GM18951 (cell line): ENCODE data around the gene SYVN1.
"Not testable (repeated sequence)": the region's sequence is repeated elsewhere in the genome, so short reads cannot be mapped to it uniquely, and the experiment has no call there.

Experiments used
- POLR2A ChIP-seq: IDR thresholded peaks from 4 replicates; pipeline ENCODE4 v1.6.1; 2011; ENCODE audit warnings: mild to moderate bottlenecking; ENCODE audit not compliant: insufficient read length, insufficient read depth; ENCODE audit errors: extremely low read depth
- in situ Hi-C: fragments of 300-500 bp; cut with MboI; formaldehyde crosslinking; loops from one replicate; pipeline ENCODE4 v1.12.0; 2022; ENCODE audit warnings: low sequenced_read_pairs, mixed read lengths, inconsistent platforms; ENCODE audit not compliant: unreplicated experiment

The SYVN1 gene

DNA sequence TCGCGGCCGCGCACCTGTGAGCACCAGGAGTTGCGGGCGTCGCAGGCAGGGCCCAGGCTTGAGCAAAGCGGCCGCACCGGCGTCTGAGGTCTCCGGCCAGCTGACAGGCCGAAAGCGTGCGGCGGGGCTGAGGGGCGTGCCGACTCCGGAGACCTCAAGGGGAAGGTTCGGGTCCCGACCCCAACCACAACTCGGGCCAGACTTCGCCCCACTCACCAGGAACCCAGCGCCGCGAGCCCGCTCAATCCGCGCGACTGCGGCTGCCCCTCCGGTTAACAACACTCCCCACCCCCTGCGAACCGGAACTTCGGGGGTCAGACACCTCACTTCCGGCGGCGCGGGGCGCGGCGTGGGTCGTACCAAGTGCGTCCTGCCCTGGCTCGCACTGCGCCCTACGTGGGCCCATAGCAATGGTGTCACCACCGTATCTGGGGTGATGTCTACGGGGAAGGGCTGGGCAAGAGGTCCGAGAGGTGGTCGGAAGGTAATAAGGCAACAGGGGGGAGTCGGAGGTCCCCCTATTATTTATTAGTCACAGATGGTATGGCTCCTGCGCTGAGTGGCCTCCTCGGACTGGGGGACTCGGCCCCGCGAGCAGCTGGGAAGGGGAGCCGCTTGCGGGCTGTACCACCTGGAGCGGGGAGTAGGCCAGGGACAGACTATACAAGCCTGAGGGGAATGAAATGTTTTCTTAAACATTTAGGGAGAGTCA, at the start of gene SYVN1:
Gene SYVN1 (minus strand): TSS at position 280 of the 712 bp plus-strand sequence. CDS start 918 bp downstream, outside the sequence.
- TF ChIP-seq POLR2A, result peak; percentile 84
- in situ Hi-C loops, result no loop called here

DNA sequence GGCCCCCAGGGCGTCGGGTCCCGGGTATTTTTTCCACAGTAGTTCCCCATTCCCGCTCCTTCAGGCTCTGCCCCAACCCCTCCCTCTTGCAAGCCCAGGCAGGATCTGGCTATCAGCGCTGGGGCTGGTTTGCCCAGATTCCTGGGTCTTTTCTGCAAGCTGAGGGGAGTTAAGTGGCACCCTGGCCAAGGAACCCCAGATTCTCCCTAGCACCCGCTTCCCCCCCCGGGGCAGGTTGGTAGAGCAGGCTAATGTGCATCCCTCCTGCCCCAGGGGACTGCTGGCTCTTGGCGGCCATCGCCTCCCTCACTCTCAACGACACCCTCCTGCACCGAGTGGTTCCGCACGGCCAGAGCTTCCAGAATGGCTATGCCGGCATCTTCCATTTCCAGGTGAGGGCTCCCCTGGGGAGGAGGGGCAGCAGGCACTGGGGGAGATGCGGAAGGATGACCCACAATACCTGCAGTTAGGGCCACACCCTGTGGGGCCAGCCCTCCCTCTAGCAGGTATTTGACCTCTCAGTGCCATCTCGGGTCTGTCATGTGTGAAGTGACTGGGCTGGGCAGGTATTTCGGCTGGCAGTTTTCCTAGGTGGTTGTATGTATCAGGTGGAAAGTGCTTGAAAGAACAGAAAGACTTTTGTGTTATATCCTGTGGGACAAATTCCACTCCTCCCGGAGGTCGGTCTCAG, 49.0 kb upstream of the SYVN1 start:
- no peak for TF ChIP-seq POLR2A
- in situ Hi-C loops, result no loop called here

DNA sequence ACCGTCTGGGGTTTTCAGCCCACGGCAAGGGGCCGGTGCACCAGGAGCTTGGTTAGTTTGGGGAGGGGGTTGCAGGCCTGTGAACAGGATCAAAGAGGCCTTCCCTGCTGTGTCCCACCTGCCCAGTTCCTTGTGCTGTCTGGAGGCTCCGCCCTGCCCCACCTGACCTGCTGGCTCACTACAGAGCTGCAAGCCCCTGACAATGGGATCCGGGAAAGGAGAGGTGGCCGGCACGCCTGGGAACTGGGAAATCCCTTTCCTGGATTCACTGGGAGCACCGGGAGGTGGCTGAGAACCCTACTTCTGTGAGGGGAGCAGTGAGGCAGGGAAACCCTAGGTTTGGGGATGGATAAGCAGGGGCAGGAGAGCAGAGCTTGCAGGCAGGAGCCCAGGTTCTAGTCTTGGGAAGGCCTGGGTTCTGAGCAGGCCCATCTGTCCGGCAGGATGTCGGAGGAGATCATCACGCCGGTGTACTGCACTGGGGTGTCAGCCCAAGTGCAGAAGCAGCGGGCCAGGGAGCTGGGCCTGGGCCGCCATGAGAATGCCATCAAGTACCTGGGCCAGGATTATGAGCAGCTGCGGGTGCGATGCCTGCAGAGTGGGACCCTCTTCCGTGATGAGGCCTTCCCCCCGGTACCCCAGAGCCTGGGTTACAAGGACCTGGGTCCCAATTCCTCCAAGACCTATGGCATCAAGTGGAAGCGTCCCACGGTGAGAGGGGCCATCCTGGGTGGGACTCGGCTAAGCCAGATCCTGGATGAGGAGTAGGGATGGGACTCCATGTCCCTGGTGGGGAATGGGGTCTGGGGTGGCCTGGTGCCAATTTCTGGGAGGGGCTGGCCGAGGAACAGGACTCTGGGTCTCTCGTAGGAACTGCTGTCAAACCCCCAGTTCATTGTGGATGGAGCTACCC, 48.2 kb upstream of the SYVN1 start:
- no peak for TF ChIP-seq POLR2A
- in situ Hi-C loops, result no loop called here

DNA sequence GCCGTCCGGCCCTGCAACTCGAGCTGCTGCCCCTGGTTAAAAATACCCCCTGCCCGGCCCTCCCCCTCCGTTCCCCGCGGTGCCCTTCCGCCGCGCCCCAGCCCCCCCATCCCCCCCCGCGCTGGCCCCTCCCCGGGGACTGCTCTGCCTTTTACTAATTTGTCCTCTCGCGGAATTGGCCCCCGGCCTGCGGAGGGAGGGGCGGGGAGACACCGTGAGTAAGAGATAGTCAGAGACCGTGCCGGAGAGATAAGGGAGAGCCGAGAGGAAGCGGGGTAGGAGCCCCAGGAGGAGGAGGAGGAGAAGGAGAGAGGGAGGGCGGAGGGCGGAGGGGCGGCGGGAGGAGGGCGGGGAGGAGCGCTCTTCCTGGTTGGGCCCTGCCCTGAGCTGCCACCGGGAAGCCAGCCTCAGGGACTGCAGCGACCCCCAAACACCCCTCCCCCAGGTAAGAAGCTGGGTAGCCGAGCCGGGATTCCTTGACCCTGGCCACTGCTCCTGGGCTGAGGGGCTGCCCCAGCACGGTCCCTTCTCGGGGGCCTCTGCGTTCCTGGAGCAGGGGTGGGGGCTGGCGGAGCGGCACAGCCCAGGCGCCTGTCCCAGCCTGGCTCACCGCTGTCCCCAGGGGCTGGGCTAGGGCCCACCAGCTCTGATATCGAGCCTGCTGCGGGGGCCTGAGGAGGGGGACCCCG, 47.4 kb upstream of the SYVN1 start, which contains the start of gene CAPN1:
Gene CAPN1 (plus strand): TSS at position 360 of the 689 bp plus-strand sequence. CDS start 774 bp downstream, outside the sequence.
- TF ChIP-seq POLR2A, result peak; percentile 17
- in situ Hi-C loops, result no loop called here

DNA sequence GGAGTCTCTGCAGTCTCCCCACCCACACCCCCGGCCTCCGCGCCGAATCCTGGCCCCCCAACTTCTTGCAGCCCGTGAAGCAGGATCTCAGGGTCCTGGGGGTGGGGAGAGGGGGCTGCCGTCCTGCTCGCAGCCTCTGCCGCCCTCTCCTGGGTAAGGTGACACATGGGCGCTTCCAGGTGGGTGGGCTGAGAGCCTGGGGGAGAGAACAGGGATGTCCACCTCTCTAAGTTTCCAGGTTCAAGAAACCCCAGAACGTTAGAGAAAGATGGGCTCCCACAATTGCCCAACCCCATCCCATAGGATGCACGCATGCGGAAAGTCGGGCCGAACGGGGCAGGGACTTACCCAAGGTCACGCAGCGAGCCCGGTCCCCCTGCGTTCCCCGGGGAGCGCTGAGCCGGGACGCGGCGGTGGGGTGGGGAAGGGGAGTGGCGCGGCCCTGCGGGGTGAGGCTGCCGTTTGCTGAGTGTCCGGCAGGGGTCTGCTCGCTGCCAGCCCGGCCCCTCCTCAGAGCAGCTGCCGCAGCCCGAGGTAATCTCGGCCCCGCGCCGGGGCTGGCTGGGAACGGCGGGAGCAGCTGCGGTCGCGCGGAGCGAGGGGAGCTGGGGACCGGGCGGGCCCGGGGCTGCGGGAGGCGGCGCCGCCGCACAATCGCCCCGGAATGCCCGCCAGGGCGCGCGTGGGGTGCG, 46.7 kb upstream of the SYVN1 start:
- in situ Hi-C loops, result no loop called here
- TF ChIP-seq POLR2A, result peak; percentile 53

DNA sequence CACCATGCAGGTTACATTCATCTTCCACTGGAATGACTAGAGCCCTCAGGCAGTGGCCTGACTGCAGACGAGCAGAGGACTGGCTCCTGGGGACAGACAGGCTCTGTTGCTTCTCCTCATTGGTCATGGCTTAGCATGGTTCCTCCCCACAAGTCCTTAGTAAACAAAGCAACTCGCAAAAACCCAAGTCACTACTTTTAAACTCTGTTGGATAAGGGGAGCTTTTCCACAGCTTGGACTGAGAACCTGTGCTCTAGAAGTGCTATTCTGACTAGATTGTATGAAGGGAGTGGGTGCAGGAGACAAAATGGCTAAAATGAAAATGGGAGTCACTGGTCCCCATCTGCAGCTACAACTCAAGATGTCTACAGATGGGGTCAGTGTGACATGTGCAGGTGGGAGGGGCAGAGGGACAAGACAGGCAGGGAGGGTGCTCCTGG, 40.3 kb upstream of the SYVN1 start:
- in situ Hi-C loops, result not testable (repeated sequence)

DNA sequence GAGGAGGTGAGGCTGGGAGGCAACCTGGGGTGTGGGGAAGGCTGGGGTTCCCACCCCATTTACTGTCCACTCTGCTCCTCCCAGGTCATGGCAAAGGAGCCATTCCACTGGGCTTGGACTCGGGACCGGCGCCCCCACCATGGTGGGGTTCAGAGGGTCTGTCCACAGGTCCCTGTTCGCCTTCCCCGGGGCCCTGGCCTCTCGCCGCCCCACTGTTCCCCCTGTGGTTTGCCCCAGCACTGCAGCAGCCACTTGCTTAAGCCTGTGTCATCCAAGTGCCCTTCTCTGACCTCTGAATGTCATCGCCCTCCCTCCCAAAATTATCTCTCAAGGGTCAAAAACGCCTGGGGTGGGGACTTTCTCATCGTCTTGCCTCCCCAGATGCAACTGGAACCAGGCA, 38.3 kb upstream of the SYVN1 start:
- in situ Hi-C loops, result no loop called here
- TF ChIP-seq POLR2A, result no peak

DNA sequence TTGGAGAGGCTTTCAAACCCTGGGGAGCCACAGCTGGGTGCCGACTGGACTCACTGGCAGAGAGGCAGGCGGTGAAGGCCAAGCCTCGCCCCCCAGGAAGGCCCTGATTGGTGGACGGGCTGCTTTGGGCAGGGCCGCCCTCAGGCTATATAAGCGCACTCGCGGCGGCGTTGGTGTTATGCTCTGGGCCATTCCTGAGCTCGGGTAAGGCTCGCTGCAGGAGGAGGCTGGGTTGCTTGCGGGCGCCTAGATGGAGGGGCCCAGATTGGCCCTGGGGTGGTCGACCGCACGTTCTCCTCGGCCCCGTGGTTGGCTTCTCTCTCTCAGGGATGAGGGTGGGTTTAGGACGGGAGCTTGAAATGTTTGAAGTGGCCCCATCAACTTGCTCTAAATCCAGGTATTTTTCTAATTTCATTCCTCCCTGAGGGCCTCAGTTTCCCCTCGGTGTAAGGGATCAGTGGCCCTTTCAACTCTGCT, 35.8 kb upstream of the SYVN1 start, which contains the start of gene SPDYC:
Gene SPDYC (plus strand): TSS at position 176 of the 477 bp plus-strand sequence. CDS start 1,125 bp downstream, outside the sequence.
- in situ Hi-C loops, result no loop called here
- TF ChIP-seq POLR2A, result no peak

DNA sequence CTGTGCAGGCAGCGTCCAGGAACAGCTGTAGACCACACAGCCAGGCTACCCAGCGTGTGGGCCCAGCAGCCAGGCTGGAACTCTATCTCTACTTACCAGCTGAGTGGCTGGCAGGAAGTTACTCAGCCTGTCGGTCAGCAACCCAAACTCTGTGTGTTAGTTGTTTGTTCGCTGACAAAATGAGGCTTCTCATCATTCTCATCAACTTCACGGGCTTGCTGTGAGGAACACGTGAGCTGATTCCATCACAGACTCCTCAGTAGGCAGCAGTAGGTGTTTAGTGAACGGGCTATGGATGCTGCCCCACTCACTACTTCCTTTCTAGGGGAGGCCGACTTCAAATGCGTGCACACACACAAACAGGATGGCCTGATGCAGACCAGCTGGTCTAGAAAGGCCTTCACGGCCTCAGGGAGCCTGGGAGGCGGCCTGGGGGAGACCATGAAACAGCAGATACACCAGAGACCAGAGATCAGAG, 34.9 kb upstream of the SYVN1 start:
- no peak for TF ChIP-seq POLR2A
- in situ Hi-C loops, result no loop called here

DNA sequence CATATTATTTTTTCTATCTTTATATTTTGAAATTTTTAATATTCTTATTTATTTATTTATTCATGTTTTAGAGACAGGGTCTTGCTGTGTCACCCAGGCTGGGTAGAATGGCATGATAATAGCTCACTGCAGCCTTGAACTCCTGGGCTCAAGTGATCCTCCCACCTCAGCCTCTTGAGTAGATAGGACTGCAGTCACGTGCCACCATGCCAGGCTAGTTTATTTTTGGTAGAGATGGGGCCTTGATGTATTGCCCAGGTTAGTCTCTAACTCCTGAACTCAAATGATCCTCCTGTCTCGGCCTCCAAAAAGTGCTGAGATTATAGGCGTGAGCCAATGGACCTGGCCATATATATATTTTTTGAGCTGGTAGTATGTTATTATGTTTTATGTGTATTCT, 33.3 kb upstream of the SYVN1 start:
- TF ChIP-seq POLR2A, result no peak
- in situ Hi-C loops, result no loop called here

DNA sequence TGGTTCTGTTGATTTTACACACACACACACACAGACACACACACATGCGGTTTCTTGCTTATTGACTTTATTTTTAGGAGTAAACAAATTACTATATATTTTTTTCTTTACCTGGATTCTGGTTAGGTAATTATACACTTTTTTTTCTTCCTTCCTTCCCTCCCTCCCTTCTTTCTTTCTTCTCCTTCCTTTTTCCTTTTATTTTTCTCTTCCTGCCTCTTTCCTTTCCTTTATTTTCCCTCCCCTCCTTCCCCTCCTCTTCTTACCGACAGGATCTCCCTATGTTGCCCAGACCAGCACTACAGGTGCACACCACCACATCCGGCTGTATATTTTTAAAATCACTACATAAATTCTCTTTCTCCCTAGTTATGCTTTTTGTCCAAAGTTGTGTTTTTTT, 32.6 kb upstream of the SYVN1 start:
- no peak for TF ChIP-seq POLR2A
- in situ Hi-C loops, result no loop called here

DNA sequence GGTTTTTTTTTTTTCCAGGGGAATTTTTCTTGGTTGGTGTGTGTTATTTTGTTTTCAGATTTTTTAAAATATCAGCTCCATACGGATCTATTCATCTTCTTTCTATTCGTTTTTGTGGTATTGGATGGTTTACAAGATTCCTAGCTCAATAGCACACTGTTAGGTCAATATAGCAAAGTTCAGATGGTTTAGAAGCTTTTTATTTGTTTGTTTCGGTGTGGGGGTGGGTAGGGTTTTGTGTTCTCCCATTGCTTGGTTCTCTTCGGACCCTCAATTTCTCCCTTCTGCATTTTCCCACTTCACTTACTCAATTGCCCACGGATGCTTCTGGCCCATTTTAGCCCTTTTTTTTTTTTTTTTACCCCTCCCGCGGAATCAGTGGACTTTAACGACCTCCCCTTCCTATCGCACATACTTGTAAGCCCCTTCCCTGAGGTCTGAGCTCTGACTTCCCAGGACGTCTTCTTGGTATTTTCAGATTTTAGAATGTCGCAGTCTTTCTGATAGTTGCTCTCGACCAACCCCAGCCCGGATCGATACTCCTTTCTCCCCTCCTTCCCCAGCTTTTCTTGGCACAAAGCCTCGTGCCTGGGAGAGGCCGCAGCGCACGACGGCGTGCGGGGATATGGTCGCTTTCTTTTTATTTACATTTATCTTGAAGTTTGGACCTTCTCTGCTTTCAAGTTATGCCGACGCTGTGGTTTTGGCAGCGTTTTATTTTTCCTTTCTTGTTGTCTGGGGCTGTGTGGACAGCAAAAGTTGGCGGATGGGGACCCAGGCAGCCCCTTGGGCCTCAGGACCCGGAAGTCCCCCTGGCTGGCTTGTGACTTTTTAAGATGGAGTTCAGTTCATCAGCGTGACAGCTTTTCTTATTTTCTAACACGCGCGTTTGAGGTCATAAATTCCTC, 31.3 kb upstream of the SYVN1 start:
- TF ChIP-seq POLR2A, result no peak
- in situ Hi-C loops, result no loop called here
